ENCODE results near the gene SGSM1.
A peak's percentile ranks its signal among the peaks of the same experiment; 100 is the strongest.
"Not testable (repeated sequence)": the region's sequence is repeated elsewhere in the genome, so short reads cannot be mapped to it uniquely, and the experiment has no call there.

The SGSM1 gene

DNA sequence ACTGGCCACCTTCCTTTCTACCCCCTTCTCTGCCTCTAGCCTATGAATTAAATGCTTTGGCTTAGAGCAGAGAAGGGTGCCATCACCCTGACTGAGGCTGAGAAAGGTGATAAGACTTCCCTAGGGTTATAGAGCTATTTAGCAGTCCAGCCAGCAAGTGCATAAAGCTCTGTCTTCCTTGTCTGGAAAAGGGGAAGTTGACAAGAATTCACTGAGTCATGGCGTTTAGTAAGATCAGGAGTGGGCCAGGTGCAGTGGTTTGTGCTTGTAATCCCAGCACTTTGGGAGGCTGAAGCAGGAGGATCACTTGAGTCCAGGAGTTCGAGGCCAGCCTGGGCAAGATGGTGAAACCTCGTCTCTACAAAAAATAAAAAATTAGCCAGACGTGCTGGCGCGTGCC lies 77.4 kb downstream of the SGSM1 start:
- no peaks in the 10 kb centered on the region for H3K9me3 ChIP-seq (ENCODE audit: control insufficient read depth, insufficient read depth, low read length)
- no peaks in the 10 kb centered on the region for H3K27me3 ChIP-seq (ENCODE audit: control insufficient read depth, insufficient read depth, low read length)
- no peaks in the 10 kb centered on the region for H3K4me1 ChIP-seq (ENCODE audit: control insufficient read depth, insufficient read depth, low read length)
- no peak overlapping the region for H3K4me3 ChIP-seq (ENCODE audit: low read depth, low read length)
- no peak overlapping the region for H3K9ac ChIP-seq (ENCODE audit: low read depth, low read length)
- H3K36me3 ChIP-seq (ENCODE audit: control insufficient read depth, insufficient read depth, low read length), result peaks cover 3% of the 10 kb centered on the region

DNA sequence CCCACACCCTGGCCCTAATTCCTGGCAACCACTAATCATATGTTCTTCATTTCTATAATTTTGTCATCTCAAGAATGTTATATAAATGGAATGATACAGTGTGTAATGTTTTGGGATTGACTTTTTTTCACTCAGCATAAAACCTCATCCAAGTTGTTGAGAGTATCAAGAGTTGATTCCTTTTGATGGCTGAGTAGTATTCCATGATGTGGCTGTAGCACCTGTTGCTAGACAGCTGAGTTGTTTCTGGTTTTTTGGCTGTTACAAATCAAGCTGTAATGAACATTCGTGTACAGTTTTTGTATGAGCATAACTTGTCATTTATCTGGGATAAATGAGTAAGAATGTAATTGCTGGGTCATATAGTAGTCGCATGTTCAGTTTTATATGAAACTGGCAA lies 81.2 kb downstream of the SGSM1 start:
- Histone ChIP-seq H3K4me1 (ENCODE audit: control insufficient read depth, insufficient read depth, low read length) (no peaks in the 10 kb centered on the region), H3K9ac (ENCODE audit: low read depth, low read length) (no peak overlapping the region), H3K4me3 (ENCODE audit: low read depth, low read length) (no peak overlapping the region), H3K36me3 (ENCODE audit: control insufficient read depth, insufficient read depth, low read length) (peaks cover 3% of the 10 kb centered on the region), H3K9me3 (ENCODE audit: control insufficient read depth, insufficient read depth, low read length) (no peaks in the 10 kb centered on the region), H3K27me3 (ENCODE audit: control insufficient read depth, insufficient read depth, low read length) (no peaks in the 10 kb centered on the region)

DNA sequence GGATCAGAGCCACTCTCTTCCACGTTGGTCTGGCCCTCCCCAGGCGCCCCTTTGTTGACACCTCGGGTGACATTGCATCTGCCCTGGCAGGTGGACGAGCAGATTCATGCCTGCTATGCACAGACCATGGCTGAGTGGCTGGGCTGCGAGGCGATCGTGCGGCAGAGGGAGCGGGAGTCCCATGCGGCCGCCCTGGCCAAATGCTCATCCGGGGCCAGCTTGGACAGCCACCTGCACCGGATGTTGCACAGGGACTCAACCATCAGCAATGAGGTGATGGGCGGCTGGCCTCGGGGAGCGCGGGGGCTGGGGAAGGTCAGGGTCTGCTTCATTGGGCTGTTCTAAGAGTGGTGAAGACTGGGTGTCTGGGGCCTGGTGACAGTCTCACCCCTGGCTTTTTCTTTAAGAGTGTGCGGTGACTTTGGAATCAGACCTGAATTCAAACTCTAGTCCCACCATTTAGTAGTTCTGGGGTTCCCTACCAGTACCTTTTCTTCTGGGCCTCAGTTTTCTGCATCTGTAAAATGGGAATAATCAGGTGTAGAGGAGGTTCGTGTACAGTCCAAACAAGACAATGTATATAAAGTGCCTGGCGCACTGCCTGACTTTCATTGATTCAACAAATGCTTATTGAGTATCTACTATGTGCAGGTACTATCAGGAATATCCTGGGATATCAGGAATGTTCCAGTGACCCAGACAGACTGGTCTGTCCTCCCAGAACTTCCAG lies 87.5 kb downstream of the SGSM1 start:
- no peaks in the 10 kb centered on the region for H3K27me3 ChIP-seq (ENCODE audit: control insufficient read depth, insufficient read depth, low read length)
- no peaks in the 10 kb centered on the region for H3K4me1 ChIP-seq (ENCODE audit: control insufficient read depth, insufficient read depth, low read length)
- no peaks in the 10 kb centered on the region for H3K36me3 ChIP-seq (ENCODE audit: control insufficient read depth, insufficient read depth, low read length)
- no peak overlapping the region for H3K9ac ChIP-seq (ENCODE audit: low read depth, low read length)
- H3K4me3 ChIP-seq (ENCODE audit: low read depth, low read length), result no peak overlapping the region
- H3K9me3 ChIP-seq (ENCODE audit: control insufficient read depth, insufficient read depth, low read length), result no peaks in the 10 kb centered on the region

DNA sequence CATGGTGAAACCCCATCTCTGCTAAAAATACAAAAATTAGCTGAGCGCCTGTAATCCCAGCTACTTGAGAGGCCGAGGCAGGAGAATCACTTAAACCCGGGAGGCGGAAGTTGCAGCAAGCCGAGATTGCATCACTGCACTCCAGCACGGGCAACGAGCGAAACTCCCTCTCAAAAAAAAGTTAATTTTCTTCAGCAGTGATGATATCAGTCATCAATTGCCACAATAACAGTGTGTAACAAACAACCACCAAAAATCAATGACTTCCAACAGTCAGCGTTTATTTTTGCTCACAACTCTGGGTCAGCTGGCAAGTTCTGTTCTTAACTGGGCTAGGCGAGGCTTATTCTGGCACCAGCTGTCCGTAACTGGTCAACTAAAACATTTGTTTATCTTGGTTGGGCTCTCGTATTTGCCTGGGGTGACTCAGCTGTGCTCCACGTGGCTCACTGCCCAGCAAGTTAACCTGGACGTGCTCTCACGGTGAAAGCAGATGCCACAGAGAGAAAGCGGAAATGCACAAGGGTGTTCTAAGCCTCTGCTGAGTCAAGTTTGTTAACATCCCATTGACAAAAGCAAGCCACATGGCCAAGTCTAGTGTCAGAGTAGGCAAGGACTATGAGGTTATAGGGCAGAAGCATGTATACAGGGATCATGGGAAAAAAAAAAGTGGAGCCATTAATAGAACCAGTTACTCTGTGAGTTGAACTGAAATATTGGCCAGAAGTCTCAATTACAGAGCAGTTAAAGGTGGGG lies 88.4 kb downstream of the SGSM1 start:
- Histone ChIP-seq H3K27me3 (ENCODE audit: control insufficient read depth, insufficient read depth, low read length) (no peaks in the 10 kb centered on the region), H3K36me3 (ENCODE audit: control insufficient read depth, insufficient read depth, low read length) (no peaks in the 10 kb centered on the region), H3K9ac (ENCODE audit: low read depth, low read length) (no peak overlapping the region), H3K4me1 (ENCODE audit: control insufficient read depth, insufficient read depth, low read length) (no peaks in the 10 kb centered on the region), H3K4me3 (ENCODE audit: low read depth, low read length) (no peak overlapping the region), H3K9me3 (ENCODE audit: control insufficient read depth, insufficient read depth, low read length) (no peaks in the 10 kb centered on the region)

DNA sequence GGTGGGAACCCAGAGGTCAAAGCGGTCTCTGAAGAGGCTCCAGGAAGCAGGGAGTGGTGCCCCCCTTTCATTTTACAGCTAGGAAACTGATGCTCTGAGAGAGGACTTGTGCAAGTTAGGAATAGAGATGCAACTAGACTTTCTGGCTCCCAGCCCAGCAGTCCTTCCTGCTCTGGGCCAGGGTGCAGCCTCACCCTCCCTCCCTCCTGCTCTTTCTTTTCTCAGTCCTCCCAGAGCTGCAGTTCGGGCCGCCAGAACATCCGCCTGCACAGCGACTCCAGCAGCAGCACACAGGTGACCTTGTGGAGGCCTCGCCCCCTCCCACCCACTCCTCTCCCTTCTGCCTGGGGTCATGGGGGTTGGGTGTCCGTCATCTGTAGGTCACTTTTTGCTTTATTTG lies 89.0 kb downstream of the SGSM1 start:
- no peak overlapping the region for H3K4me3 ChIP-seq (ENCODE audit: low read depth, low read length)
- no peak overlapping the region for H3K9ac ChIP-seq (ENCODE audit: low read depth, low read length)

DNA sequence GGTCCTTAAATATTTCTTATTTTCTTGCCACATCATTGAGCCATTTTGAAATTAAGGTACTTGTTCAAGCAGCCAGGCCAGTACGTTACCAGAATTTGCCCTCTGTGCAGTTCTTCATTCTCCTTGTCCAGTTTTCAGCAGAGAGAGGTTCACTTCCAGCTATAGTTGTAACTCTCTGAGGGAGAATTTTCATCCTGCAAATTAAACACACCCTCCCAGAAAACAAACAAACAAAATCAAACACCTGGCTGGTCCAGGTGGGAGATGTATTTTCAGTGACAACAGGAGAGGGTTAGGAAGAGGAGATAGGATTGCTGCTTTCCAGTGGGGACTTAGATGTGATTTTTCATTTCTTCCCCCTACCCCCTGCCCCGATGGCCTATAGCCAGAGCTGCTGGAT lies 95.4 kb downstream of the SGSM1 start:
- H3K9ac ChIP-seq (ENCODE audit: low read depth, low read length), result no peak overlapping the region
- no peaks in the 10 kb centered on the region for H3K36me3 ChIP-seq (ENCODE audit: control insufficient read depth, insufficient read depth, low read length)
- no peaks in the 10 kb centered on the region for H3K4me1 ChIP-seq (ENCODE audit: control insufficient read depth, insufficient read depth, low read length)
- H3K4me3 ChIP-seq (ENCODE audit: low read depth, low read length), result no peak overlapping the region
- no peaks in the 10 kb centered on the region for H3K27me3 ChIP-seq (ENCODE audit: control insufficient read depth, insufficient read depth, low read length)
- H3K9me3 ChIP-seq (ENCODE audit: control insufficient read depth, insufficient read depth, low read length), result no peaks in the 10 kb centered on the region

More for the DNA sequence above, 89.0 kb downstream of the SGSM1 start:
- Histone ChIP-seq H3K9me3 (ENCODE audit: control insufficient read depth, insufficient read depth, low read length) (no peaks in the 10 kb centered on the region), H3K4me1 (ENCODE audit: control insufficient read depth, insufficient read depth, low read length) (no peaks in the 10 kb centered on the region), H3K36me3 (ENCODE audit: control insufficient read depth, insufficient read depth, low read length) (no peaks in the 10 kb centered on the region), H3K27me3 (ENCODE audit: control insufficient read depth, insufficient read depth, low read length) (no peaks in the 10 kb centered on the region)

DNA sequence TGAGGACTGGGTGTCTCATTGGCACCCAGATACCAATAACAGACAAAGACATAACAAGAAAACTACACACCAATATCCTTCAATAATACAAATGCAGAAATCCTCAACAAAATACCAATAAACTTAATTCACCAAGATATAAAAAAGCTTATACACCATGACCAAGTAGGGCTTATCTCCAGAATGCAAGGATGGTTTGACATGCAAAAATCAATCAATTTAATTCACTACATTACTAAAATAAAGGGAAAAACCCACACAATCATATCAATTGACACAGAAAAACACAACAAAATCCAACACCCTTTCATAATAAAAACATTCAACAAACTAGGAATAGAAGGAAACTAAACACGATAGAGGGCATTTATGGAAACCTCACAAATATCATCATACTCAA lies 99.9 kb downstream of the SGSM1 start:
- Histone ChIP-seq H3K4me3 (ENCODE audit: low read depth, low read length) (no peak overlapping the region), H3K9me3 (ENCODE audit: control insufficient read depth, insufficient read depth, low read length) (no peaks in the 10 kb centered on the region), H3K4me1 (ENCODE audit: control insufficient read depth, insufficient read depth, low read length) (no peaks in the 10 kb centered on the region), H3K27me3 (ENCODE audit: control insufficient read depth, insufficient read depth, low read length) (no peaks in the 10 kb centered on the region), H3K36me3 (ENCODE audit: control insufficient read depth, insufficient read depth, low read length) (no peaks in the 10 kb centered on the region), H3K9ac (ENCODE audit: low read depth, low read length) (no peak overlapping the region)

DNA sequence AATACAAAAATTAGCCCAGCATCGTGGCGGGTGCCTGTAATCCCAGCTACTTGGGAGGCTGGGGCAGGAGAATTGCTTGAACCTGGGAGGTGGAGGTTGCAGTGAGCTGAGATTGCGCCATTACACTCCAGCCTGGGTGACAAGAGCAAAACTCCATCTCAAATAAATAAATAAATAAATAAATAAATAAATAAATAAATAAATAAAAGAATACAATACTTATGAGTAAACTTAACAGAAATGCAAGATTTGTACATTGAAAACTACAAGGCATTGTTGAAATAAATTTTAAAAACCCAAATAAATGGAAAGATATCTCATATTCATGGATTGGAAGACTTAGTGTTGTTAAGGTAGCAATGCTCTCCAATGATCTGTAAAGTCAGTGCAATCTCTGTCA lies 101.1 kb downstream of the SGSM1 start:
- not testable (repeated sequence) for H3K36me3 ChIP-seq (ENCODE audit: control insufficient read depth, insufficient read depth, low read length); H3K4me1 ChIP-seq (ENCODE audit: control insufficient read depth, insufficient read depth, low read length); H3K27me3 ChIP-seq (ENCODE audit: control insufficient read depth, insufficient read depth, low read length); H3K4me3 ChIP-seq (ENCODE audit: low read depth, low read length); H3K9ac ChIP-seq (ENCODE audit: low read depth, low read length); H3K9me3 ChIP-seq (ENCODE audit: control insufficient read depth, insufficient read depth, low read length)

DNA sequence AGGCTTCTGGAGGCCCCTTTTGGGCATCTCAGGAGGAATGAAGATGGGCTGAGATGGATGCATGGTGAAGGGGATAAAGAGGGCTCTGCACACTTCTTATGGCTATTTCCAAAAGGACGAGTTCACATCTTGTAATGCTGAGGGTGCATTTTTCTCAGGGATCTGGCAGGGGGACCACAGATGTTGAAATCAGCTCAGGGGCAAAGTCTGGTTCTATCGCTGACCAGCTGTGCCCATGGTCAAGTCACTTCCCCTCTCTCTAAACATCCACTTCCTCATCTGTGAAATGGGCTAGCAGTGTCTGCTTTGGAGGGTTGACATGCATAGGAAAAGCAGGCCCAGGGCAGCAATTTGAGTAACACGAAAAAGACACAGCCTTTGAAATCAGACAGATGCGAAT lies 114.0 kb downstream of the SGSM1 start:
- Histone ChIP-seq H3K4me1 (ENCODE audit: control insufficient read depth, insufficient read depth, low read length) (no peaks in the 10 kb centered on the region), H3K9me3 (ENCODE audit: control insufficient read depth, insufficient read depth, low read length) (no peaks in the 10 kb centered on the region), H3K36me3 (ENCODE audit: control insufficient read depth, insufficient read depth, low read length) (peaks cover 5% of the 10 kb centered on the region), H3K4me3 (ENCODE audit: low read depth, low read length) (no peak overlapping the region), H3K9ac (ENCODE audit: low read depth, low read length) (no peak overlapping the region), H3K27me3 (ENCODE audit: control insufficient read depth, insufficient read depth, low read length) (no peaks in the 10 kb centered on the region)

DNA sequence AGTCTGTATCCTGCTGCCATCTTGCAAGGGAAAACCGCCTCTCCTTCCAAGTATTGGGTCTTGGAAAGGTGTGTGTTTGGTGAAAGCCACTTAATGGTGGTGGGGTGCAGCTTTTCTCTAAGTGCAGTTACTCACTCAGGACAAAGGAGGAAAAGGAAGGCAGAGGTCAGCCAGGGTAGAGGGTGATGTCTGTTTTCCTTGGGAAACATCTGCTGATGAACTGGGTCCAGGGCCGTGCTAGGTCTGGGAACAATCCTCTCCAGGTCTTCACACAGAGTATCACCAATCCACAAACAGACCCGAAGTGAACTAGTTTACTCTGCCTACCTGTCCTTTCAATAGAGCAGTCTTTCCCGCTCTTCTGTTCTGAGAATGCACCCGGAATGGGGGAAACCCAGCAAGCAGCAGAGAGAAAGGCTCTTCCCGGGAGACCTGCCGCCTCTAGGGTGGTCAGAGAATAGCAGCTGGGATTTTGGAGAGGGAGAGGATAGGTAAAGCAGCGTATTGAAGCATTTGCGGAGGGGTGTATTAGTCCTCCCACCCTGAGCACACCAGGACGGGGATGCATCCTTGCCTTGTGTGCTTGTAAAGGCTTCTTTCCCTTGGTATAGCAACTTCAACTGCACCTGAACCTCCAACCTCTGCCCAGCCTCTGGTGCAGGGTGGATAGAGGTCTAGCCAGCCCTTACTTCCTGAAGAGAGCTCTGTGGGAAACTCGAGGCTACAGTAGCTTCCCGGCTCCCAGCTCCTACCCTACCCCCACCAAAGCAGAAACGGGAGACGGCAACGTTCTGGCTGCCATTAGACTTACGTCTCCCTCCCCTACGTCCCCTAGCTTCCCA lies 119.8 kb downstream of the SGSM1 start:
- H3K4me1 ChIP-seq (ENCODE audit: control insufficient read depth, insufficient read depth, low read length), result peaks cover 7% of the 10 kb centered on the region
- H3K4me3 ChIP-seq (ENCODE audit: low read depth, low read length), result peak overlapping the region; percentile 12
- peaks cover 3% of the 10 kb centered on the region for H3K36me3 ChIP-seq (ENCODE audit: control insufficient read depth, insufficient read depth, low read length)
- no peaks in the 10 kb centered on the region for H3K27me3 ChIP-seq (ENCODE audit: control insufficient read depth, insufficient read depth, low read length)
- no peak overlapping the region for H3K9ac ChIP-seq (ENCODE audit: low read depth, low read length)
- no peaks in the 10 kb centered on the region for H3K9me3 ChIP-seq (ENCODE audit: control insufficient read depth, insufficient read depth, low read length)

DNA sequence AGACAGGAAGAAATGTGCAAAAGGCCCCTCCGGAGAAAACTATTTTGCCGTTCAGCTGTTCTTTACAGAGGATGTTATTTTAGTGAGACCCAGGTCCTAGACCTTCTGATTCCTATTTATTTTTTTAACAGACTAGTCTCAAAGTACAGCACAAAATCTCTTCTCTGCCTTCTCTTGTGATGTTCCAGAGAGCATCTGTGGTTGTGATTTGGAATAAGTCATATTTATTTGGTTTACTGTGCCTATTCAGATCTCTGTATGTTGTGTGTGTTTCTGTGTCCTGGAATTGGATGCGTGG lies 120.4 kb downstream of the SGSM1 start:
- peaks cover 7% of the 10 kb centered on the region for H3K4me1 ChIP-seq (ENCODE audit: control insufficient read depth, insufficient read depth, low read length)
- peaks cover 3% of the 10 kb centered on the region for H3K36me3 ChIP-seq (ENCODE audit: control insufficient read depth, insufficient read depth, low read length)
- H3K9me3 ChIP-seq (ENCODE audit: control insufficient read depth, insufficient read depth, low read length), result no peaks in the 10 kb centered on the region
- no peak overlapping the region for H3K9ac ChIP-seq (ENCODE audit: low read depth, low read length)
- H3K4me3 ChIP-seq (ENCODE audit: low read depth, low read length), result no peak overlapping the region
- H3K27me3 ChIP-seq (ENCODE audit: control insufficient read depth, insufficient read depth, low read length), result no peaks in the 10 kb centered on the region
